ENCODE measurements around the gene CRY2. TPM values are rescaled to one million over a fixed set of nuclear protein-coding genes. Genes with fewer than 3 reads are reported as not detected.

CRY2 gene
- polyA plus RNA-seq, 1 experiment = 16.7 TPM

DNA sequence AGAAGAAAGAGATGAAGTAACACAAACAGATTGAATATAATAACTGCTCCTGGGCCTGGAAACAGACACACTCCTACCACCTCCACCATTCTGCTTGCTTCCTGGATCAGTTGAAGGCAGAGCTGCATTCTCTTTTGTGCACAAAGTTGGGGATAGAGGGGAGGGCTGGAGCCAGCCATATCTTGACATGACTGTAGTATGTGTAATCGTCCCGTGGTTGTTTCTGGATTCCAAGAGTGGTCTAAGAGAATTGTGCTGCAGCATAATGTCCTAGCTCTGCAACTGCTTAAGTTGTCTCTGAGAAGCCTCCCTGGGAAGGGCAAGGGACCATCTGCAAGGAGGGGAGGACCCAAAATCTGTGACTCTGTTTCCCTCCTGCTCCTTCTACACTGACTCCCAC lies 3.2 kb downstream of the CRY2 start:
- ChIA-PET POLR2A (interaction anchor here (0.7 kb wide), 1 partner anchor 22 kb away, joined by 3 read pairs; no protein-coding TSS in a partner anchor), CTCF (interaction anchor here (0.6 to 1.0 kb wide), 2 partner anchors 9 to 79 kb away, joined by 3 to 6 read pairs; no protein-coding TSS in a partner anchor)
- DNase-seq (ENCODE audit: low read depth) = no peak
- Histone ChIP-seq H3K27me3 (ENCODE audit: control insufficient read depth, insufficient read depth, low read length) (no peaks in the 10 kb centered on the region), H3K36me3 (ENCODE audit: control insufficient read depth, insufficient read depth, low read length) (no peaks in the 10 kb centered on the region), H3K4me3 (ENCODE audit: low read depth, low read length) (no peak overlapping the region)
- TF ChIP-seq, protein P1, sequence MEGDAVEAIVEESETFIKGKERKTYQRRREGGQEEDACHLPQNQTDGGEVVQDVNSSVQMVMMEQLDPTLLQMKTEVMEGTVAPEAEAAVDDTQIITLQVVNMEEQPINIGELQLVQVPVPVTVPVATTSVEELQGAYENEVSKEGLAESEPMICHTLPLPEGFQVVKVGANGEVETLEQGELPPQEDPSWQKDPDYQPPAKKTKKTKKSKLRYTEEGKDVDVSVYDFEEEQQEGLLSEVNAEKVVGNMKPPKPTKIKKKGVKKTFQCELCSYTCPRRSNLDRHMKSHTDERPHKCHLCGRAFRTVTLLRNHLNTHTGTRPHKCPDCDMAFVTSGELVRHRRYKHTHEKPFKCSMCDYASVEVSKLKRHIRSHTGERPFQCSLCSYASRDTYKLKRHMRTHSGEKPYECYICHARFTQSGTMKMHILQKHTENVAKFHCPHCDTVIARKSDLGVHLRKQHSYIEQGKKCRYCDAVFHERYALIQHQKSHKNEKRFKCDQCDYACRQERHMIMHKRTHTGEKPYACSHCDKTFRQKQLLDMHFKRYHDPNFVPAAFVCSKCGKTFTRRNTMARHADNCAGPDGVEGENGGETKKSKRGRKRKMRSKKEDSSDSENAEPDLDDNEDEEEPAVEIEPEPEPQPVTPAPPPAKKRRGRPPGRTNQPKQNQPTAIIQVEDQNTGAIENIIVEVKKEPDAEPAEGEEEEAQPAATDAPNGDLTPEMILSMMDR (IDR thresholded peaks at IDR 0.05; ENCODE audit: insufficient read depth, low read depth, low read length) = no peak

DNA sequence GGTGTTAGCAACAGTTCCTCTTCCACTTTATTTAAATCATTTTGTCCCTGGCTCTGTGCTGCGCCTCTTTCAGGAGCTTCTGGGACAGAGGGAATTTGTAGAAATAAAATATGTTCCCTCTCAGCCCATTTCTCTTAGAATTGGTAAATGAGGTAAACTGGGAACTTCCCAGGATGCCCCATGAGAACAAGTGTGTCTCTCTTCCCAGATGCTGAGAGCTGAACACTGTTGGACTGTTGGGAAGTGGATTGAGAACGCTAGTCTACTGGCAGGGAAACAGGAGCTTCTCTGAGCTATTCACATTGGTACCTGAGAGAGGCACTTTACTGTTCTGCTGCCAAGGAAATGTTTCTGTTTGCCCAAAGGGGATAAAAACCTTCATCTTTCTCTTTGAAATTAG lies 4.0 kb downstream of the CRY2 start:
- Histone ChIP-seq H3K27me3 (ENCODE audit: control insufficient read depth, insufficient read depth, low read length) (no peaks in the 10 kb centered on the region), H3K4me3 (ENCODE audit: low read depth, low read length) (no peak overlapping the region), H3K36me3 (ENCODE audit: control insufficient read depth, insufficient read depth, low read length) (no peaks in the 10 kb centered on the region)
- DNase-seq (ENCODE audit: low read depth) = no peak
- ChIA-PET POLR2A (interaction anchor here (0.7 kb wide), 1 partner anchor 21 kb away, joined by 3 read pairs; no protein-coding TSS in a partner anchor), CTCF (interaction anchor here (1.0 to 1.4 kb wide), 2 partner anchors 21 to 79 kb away, joined by 4 to 6 read pairs; no protein-coding TSS in a partner anchor)
- TF ChIP-seq, protein P1 (IDR thresholded peaks at IDR 0.05; ENCODE audit: insufficient read depth, low read depth, low read length) = no peak

DNA sequence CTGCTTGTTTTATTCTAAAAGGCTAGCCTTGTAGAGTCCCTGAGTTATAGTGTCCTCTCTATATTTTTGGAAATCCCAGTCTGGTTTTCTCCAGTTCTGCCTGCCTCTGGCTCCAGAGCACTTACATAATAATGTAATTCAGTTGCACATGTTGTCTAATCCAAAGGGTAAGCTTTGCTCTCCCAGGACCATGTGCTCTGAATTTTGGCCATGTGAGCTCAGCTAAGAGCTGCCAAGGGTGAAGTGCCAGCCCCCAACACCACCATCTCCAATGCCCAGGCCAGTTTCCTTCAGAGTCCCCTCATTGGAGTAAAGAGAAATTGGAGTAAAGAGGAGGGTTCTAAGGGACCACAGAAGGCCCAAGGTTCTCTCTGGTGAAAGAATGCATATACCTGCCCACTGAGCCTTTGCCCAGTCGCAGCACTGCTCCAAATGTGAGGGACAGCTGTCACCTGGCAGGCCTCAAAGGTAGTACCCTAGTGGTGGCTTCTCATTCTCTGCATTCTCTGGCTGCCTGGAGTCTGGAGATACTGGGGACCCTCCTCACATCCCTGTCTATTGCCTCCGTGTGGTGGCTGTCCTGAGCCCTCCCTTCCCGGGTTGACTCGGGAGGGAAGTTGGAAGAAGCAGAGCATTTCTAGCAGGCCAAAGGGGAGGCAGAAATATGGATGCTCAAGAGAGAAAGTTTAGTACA lies 4.9 kb downstream of the CRY2 start:
- CTCF ChIA-PET = interaction anchor here (1.4 kb wide), 1 partner anchor 21 kb away, joined by 4 read pairs; no protein-coding TSS in a partner anchor
- no peak for DNase-seq (ENCODE audit: low read depth)
- POLR2A ChIA-PET = no interaction called here
- TF ChIP-seq, protein P1 (IDR thresholded peaks at IDR 0.05; ENCODE audit: insufficient read depth, low read depth, low read length) = no peak
- Histone ChIP-seq H3K36me3 (ENCODE audit: control insufficient read depth, insufficient read depth, low read length) (no peaks in the 10 kb centered on the region), H3K4me3 (ENCODE audit: low read depth, low read length) (no peak overlapping the region), H3K27me3 (ENCODE audit: control insufficient read depth, insufficient read depth, low read length) (no peaks in the 10 kb centered on the region)

DNA sequence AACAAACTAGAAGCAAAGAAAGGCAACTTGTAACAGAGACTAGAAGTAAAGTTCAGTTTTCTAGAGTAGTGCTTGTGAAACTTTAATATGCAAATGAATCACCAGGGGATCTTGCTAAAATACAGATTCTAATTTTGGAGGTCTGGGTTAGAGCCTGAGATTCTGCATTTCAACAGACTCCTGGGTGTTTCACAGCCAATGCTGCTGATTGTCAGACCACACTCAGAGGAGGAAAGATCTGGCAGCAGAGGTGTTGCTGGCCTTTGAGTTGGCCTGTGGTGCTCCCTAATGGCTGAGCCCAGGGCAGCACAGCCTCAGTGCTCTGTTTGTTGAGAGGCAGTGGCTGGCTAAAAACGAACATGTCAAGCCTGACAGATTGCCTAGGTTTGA lies 5.4 kb downstream of the CRY2 start:
- TF ChIP-seq, protein P1 (IDR thresholded peaks at IDR 0.05; ENCODE audit: insufficient read depth, low read depth, low read length) = no peak
- H3K36me3 ChIP-seq (ENCODE audit: control insufficient read depth, insufficient read depth, low read length) = no peaks in the 10 kb centered on the region
- H3K4me3 ChIP-seq (ENCODE audit: low read depth, low read length) = no peak overlapping the region
- H3K27me3 ChIP-seq (ENCODE audit: control insufficient read depth, insufficient read depth, low read length) = no peaks in the 10 kb centered on the region
- CTCF ChIA-PET = no interaction called here
- POLR2A ChIA-PET = no interaction called here
- no peak for DNase-seq (ENCODE audit: low read depth)

DNA sequence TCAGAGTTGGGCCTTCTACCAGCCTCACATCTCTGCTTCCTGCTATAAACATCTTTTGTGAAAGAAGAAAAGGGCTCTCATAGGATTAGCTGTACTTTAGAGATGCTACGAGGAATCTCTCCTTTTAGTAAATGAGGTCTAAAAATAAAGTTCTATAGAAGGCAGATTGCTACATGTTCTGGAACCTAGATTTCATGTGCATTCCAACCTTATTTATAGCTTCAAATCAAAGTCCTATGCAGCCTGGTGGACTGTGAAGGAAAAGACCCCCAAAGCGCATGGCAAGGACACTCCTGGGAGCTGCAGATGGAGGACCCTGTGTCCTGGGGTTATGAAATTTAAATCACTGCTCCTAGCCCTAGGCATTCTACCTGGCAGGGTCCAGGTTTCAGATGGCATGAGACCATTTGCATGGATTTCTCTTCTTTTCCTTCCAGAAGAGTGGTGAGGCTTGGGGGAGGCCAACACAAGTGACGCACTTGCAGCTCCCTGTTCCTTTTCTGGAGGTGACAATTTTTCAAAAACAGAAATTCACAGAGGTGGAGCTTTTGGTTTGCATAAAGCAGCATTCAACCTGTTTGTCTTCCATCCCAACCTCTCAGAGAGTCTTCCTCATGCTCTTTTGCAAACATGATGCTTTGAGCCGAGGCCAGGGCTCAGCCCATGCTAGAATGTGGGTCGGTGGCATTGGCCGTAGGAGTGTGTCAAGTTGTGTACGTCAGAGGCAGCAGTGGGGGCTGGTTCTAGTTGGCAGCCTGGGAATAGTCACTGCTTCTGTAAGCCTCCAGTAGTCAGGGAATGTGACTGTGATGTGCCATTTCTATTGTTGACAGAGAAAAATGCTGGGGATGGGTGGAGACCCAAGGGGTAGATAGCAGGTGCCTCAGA lies 6.3 kb downstream of the CRY2 start:
- Histone ChIP-seq H3K36me3 (ENCODE audit: control insufficient read depth, insufficient read depth, low read length) (no peaks in the 10 kb centered on the region), H3K4me3 (ENCODE audit: low read depth, low read length) (no peak overlapping the region), H3K27me3 (ENCODE audit: control insufficient read depth, insufficient read depth, low read length) (no peaks in the 10 kb centered on the region)
- CTCF ChIA-PET = interaction anchor here (0.7 kb wide), 1 partner anchor 21 kb away, joined by 3 read pairs; no protein-coding TSS in a partner anchor
- TF ChIP-seq, protein P1 (IDR thresholded peaks at IDR 0.05; ENCODE audit: insufficient read depth, low read depth, low read length) = no peak
- POLR2A ChIA-PET = no interaction called here
- no peak for DNase-seq (ENCODE audit: low read depth)

Data from BJ (cell line).